Activated CD4-positive, alpha-beta T cell treated with anti-CD3 and anti-CD28 coated beads, Interleukin-2, Interleukin-6, amounts not matched to agents 100 ng/mL and 50 ng/mL, durations not matched to agents 16 hours and 8 hours (primary cell): ENCODE results near the gene LSM10.
A peak's percentile ranks its signal among the peaks of the same experiment; 100 is the strongest.

ENCODE experiments used
- DNase-seq: peaks from one replicate; pipeline ENCODE4 v3.0.0-alpha.2; 2020

LSM10 gene

GRCh38 chr1:36382231-36382630, 15.5 kb downstream of the LSM10 start:
- no peak for DNase-seq

GRCh38 chr1:36381405-36381804, 16.3 kb downstream of the LSM10 start:
- no peak for DNase-seq

- no peak for DNase-seq
These were observed 16.9 kb downstream of the LSM10 start for GRCh38 chr1:36380782-36381181.

- DNase-seq: no peak
These were observed 17.5 kb downstream of the LSM10 start for GRCh38 chr1:36380143-36380619.

- peak; percentile 50 for DNase-seq
These were observed 19.8 kb downstream of the LSM10 start for GRCh38 chr1:36377791-36378492.

GRCh38 chr1:36372617-36373016, 25.1 kb downstream of the LSM10 start:
- DNase-seq: no peak

GRCh38 chr1:36369061-36369861, 28.4 kb downstream of the LSM10 start:
- DNase-seq: peak; percentile 86

GRCh38 chr1:36367798-36368197, 29.9 kb downstream of the LSM10 start:
- no peak for DNase-seq

- no peak for DNase-seq
These were observed 30.6 kb downstream of the LSM10 start for GRCh38 chr1:36367066-36367465.

GRCh38 chr1:36366091-36366661, 31.5 kb downstream of the LSM10 start:
- peak; percentile 43 for DNase-seq

- DNase-seq: no peak
These were observed 32.3 kb downstream of the LSM10 start for GRCh38 chr1:36365381-36365780.

- DNase-seq: no peak
These were observed 37.7 kb downstream of the LSM10 start for GRCh38 chr1:36359911-36360550.

GRCh38 chr1:36359383-36359782, 38.3 kb downstream of the LSM10 start:
- DNase-seq: no peak

GRCh38 chr1:36358514-36359084, 39.1 kb downstream of the LSM10 start:
- no peak for DNase-seq

GRCh38 chr1:36355811-36356210, 41.9 kb downstream of the LSM10 start:
- DNase-seq: no peak

- no peak for DNase-seq
These were observed 43.2 kb downstream of the LSM10 start for GRCh38 chr1:36354486-36354885.

GRCh38 chr1:36352910-36353878, 44.5 kb downstream of the LSM10 start:
- no peak for DNase-seq

- DNase-seq: no peak
These were observed 45.4 kb downstream of the LSM10 start for GRCh38 chr1:36352125-36352909.

- DNase-seq: no peak
These were observed 46.3 kb downstream of the LSM10 start for GRCh38 chr1:36351227-36351977.

GRCh38 chr1:36350659-36351226, 47.0 kb downstream of the LSM10 start:
- peak; percentile 71 for DNase-seq
